HPDE6-E6E7 (cell line): ENCODE results near the gene PRXL2B.
"Not testable (repeated sequence)": the region's sequence is repeated elsewhere in the genome, so short reads cannot be mapped to it uniquely, and the experiment has no call there.

Source experiments
- DNase-seq: peaks from one replicate; pipeline ENCODE4 v3.0.0; 2011; ENCODE audit warnings: missing footprints; ENCODE audit errors: extremely low spot score

The PRXL2B gene

DNA sequence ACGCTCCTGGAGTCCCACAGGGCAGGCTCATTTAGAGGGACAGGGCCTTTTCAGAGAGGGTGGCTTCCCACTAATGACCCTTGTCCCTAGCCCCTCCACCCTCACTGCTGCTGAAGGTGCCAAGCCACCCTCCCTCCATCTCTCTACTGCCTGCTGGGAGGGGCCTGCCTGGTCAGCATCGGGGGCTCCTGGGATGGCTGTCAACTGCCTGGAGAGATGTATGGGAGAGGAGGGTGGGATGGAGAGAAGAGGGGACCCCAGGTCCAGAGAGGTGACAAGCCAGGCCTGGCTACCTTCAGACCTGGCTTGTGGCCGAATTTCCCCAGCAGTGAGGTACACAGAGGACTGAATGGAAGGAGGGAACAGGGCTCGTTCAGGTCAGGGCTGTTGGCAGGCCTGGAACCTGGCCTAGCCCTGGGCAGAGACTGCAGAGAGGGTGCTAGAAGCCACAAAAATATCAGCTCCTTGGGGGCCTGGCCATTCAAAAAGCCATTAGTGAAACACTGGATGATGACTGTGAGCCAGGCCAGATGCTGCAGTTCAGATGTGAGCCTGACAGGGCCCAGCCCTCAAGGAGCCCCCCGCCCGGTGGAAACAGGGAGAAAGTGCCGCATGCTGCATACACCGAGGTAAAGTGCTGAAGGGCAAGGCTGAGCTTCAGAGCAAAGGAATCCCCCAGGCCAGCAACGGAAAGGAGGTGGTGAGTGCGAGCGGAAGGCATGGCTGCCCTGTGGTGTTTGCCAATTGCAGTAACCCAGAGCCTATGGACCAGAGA, 26.2 kb downstream of the PRXL2B start:
- DNase-seq = no peak

GRCh38 chr1:2614145-2614544, 27.6 kb downstream of the PRXL2B start:
- no peak for DNase-seq

- no peak for DNase-seq
These were observed 31.4 kb downstream of the PRXL2B start for GRCh38 chr1:2617971-2618470.

- DNase-seq = no peak
These were observed 37.2 kb downstream of the PRXL2B start for GRCh38 chr1:2623571-2624337.

- DNase-seq = no peak
These were observed 38.2 kb downstream of the PRXL2B start for GRCh38 chr1:2624735-2625300.

- no peak for DNase-seq
These were observed 38.7 kb downstream of the PRXL2B start for GRCh38 chr1:2625311-2625710.

GRCh38 chr1:2625748-2626147, 39.2 kb downstream of the PRXL2B start:
- not testable (repeated sequence) for DNase-seq

- DNase-seq = no peak
These were observed 41.2 kb downstream of the PRXL2B start for GRCh38 chr1:2627746-2628145.

DNA sequence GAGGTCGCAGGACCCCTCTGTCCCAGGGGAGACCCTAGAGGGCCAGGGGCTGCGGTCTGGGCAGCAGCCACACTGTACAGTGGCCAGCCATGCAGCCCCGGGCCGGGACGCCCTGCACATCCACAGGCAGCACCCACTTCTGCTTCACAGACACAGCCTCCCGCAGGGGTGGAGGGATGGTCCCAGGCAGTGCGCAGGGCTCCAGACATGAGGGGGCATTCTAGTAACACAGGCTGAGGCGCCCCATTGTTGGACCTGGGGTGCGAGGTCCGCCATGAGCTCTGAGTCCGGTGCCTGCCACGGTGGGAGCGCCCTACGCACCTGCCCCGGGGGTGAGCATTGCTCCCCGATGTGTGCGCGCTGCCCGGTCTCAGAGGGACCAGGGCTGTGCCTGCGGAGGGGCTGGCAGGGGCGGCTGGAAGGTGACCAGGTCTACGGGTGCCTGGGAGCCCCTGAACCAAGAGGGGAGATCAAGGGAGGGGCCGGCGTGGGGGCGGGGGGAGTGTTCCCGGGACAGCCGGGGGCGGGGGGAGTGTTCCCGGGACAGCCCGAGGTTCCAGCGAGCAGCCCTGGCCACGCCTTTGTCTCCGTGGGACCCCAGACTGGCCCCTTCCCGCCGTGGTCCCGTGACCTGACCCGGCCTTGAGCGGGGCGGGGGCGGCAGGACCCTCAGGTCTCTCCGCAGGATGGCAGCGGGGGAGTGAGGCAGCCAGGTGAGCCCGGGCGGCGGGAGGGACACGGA, 41.8 kb downstream of the PRXL2B start:
- no peak for DNase-seq

DNA sequence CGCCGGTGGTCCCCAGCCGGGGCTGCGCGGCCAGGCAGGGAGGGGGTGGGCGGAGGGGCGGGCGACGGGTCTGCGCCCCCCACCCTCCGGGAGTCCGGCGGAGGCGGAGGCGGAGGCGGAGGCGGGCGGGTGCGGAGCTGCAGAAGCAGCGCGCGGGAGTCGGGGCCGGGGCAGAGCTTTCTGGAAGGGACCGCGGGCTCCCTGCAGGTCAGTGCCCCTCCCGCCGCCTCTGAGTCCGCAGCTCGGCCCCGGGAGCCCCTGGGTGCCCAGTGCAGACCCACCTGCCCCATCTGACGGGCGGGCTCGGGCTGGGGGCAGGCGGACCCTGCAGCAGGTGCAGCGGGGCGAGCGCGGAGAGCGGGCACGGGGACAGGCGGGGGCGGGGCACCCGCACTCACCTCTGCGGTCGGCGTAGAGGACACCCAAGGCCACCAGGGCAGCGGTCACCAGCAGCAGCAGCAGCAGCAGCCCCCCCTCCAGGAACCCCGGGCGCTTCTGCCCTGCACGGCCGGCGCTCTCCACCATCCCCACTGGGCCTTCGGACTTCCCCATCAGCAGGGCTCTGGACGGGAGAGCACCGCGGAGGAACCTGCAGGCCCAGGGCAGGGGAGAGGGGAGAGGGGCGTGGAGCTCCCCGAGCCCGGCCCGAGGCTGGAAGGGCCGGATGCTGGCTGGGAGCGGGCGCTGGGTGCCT, 42.5 kb downstream of the PRXL2B start:
- no peak for DNase-seq

GRCh38 chr1:2629627-2630497, 43.3 kb downstream of the PRXL2B start:
- no peak for DNase-seq

DNA sequence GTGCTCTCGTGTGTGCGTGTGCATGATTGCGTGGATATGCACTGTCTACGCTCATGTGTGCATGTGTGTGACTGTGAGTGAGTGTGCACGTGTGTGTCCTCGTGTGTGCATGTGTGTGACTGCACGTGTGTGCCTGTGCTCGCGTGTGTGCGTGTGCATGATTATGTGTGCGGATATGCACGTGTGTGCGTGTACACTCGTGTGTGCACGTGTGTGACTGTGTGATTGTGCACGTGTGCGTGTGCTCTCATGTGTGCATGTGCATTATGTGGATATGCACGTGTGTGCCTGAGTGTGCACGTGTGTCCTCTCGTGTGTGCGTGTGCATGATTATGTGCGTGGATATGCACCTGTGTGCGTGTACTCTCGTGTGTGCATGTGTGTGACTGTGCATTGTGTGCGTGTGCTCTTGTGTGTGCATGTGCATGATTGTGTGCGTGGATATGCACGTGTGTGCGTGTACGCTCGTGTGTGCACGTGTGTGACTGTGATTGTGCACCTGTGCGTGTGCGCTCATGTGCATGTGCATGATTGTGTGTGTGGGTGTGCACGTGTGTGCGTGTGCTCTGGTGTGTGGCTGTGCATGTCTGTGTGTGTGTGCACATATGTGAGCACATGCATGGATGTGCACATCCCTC, 44.0 kb downstream of the PRXL2B start:
- DNase-seq = no peak

DNA sequence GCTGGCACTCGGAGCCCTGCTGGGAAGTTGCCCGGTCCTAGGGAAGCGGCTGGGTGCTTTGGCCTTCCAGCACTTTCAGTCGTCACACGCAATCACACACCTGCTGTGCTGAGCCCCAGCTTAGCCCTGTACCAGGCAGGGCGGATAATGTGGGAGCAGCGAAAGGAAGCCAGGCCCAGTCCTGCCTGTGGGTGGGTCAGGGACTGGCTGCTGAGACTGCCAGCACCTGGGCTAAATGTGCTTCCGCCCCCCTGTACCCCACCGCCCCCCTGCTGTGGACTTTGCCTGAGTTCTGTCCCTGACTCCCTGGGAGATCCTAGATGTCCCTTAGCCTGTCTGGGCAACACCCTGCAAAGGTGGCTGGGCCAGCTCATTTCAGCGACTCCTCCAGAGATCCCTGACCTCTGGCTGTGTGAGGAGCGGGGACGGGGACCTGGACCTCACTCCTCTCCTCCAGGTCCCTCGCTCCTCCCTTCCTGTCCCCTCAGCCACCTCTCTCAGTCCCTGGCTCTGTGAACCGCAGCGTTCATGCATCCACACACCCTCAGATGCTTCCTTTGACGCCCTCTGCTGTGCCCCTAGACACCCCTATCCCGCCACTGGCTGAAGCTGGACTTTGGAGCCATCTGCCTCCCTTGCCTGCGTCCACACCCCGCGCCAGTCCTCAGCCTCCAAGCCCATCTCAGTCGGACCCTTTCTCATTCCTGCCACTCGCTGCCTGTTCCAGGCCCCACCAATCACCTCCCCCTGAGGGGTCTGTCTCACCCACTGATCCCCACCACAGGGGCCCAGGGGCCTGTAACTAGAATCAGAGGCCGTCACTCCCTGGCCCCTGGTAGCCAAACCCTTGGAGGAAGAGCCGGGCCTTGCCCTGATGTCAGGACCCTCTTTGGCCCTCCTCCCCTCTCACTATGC, 44.8 kb downstream of the PRXL2B start:
- no peak for DNase-seq

GRCh38 chr1:2632051-2632430, 45.5 kb downstream of the PRXL2B start:
- no peak for DNase-seq

- DNase-seq = no peak
These were observed 46.2 kb downstream of the PRXL2B start, which contains the start of gene MMEL1 for GRCh38 chr1:2632561-2633361. TSS of gene MMEL1 (minus strand) at chr1:2633016. CDS start at chr1:2629484, 3,532 bp downstream.

DNA sequence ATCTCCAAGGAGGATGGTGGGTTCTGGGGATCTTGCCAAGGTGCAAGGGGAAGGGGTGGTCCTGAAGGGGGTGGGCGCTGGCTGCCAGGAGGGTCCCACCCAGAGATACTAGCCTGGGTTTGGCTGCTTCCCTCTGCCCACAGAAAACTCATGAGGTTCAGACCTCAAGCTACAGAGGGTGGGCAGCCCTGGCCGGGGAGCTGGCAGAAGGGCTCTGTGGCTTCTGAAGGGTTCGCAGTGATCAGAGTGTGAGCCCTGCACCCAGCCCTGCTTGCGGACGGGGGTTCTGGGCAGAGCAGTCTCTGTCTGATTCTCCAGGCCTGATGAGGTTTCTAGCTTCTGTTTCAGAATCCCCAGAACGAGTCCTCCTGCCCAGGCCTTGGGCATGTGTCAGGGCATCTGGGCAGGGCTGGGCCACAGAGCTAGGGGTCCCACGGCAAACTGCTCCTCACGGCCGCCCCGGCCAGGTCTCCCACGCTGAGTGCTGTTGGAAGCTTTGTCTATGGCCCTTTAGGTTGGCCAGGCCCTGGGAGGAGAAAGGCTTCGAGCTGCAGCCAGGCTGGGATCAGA, 46.9 kb downstream of the PRXL2B start:
- DNase-seq = no peak

- no peak for DNase-seq
These were observed 47.4 kb downstream of the PRXL2B start for GRCh38 chr1:2633936-2634491.
